Measurements from ENCODE around the gene E2F2.

E2F2 gene

GRCh38 chr1:23472351-23473036, 58.5 kb downstream of the E2F2 start:
- no peaks in the 10 kb centered on the region for H3K9me3 ChIP-seq (ENCODE audit: low read length)
- H3K27me3 ChIP-seq (ENCODE audit: insufficient read depth, low read length), result no peaks in the 10 kb centered on the region
- H2AFZ ChIP-seq (ENCODE audit: low read depth, low read length), result no peak overlapping the region
- H3K4me3 ChIP-seq (ENCODE audit: low read length), result no peak overlapping the region
- H3K4me1 ChIP-seq (ENCODE audit: insufficient read depth, low read length), result no peaks in the 10 kb centered on the region
- peaks cover 5% of the 10 kb centered on the region for H3K36me3 ChIP-seq (ENCODE audit: insufficient read depth, low read length)

- H3K27me3 ChIP-seq (ENCODE audit: insufficient read depth, low read length), result no peaks in the 10 kb centered on the region
- H3K4me1 ChIP-seq (ENCODE audit: insufficient read depth, low read length), result peaks cover 1% of the 10 kb centered on the region
- peaks cover 2% of the 10 kb centered on the region for H3K36me3 ChIP-seq (ENCODE audit: insufficient read depth, low read length)
- no peaks in the 10 kb centered on the region for H3K9me3 ChIP-seq (ENCODE audit: low read length)
- no peak overlapping the region for H3K4me3 ChIP-seq (ENCODE audit: low read length)
- H2AFZ ChIP-seq (ENCODE audit: low read depth, low read length), result no peak overlapping the region
Observed at GRCh38 chr1:23471473-23472075, 59.5 kb downstream of the E2F2 start.

GRCh38 chr1:23470282-23471070, 60.6 kb downstream of the E2F2 start:
- H2AFZ ChIP-seq (ENCODE audit: low read depth, low read length), result no peak overlapping the region
- no peaks in the 10 kb centered on the region for H3K27me3 ChIP-seq (ENCODE audit: insufficient read depth, low read length)
- H3K36me3 ChIP-seq (ENCODE audit: insufficient read depth, low read length), result peaks cover 2% of the 10 kb centered on the region
- H3K9me3 ChIP-seq (ENCODE audit: low read length), result no peaks in the 10 kb centered on the region
- H3K4me1 ChIP-seq (ENCODE audit: insufficient read depth, low read length), result peaks cover 6% of the 10 kb centered on the region
- no peak overlapping the region for H3K4me3 ChIP-seq (ENCODE audit: low read length)

GRCh38 chr1:23469372-23469982, 61.6 kb downstream of the E2F2 start:
- no peak overlapping the region for H2AFZ ChIP-seq (ENCODE audit: low read depth, low read length)
- peaks cover 6% of the 10 kb centered on the region for H3K4me1 ChIP-seq (ENCODE audit: insufficient read depth, low read length)

GRCh38 chr1:23466423-23466989, 64.5 kb downstream of the E2F2 start:
- Histone ChIP-seq H3K9me3 (ENCODE audit: low read length) (peaks cover 2% of the 10 kb centered on the region), H2AFZ (ENCODE audit: low read depth, low read length) (no peak overlapping the region), H3K4me1 (ENCODE audit: insufficient read depth, low read length) (peaks cover 6% of the 10 kb centered on the region), H3K4me3 (ENCODE audit: low read length) (no peak overlapping the region), H3K36me3 (ENCODE audit: insufficient read depth, low read length) (peaks cover 2% of the 10 kb centered on the region), H3K27me3 (ENCODE audit: insufficient read depth, low read length) (no peaks in the 10 kb centered on the region)

More at GRCh38 chr1:23469372-23469982, 61.6 kb downstream of the E2F2 start:
- H3K27me3 ChIP-seq (ENCODE audit: insufficient read depth, low read length), result no peaks in the 10 kb centered on the region
- H3K36me3 ChIP-seq (ENCODE audit: insufficient read depth, low read length), result peaks cover 2% of the 10 kb centered on the region
- H3K9me3 ChIP-seq (ENCODE audit: low read length), result no peaks in the 10 kb centered on the region
- no peak overlapping the region for H3K4me3 ChIP-seq (ENCODE audit: low read length)

- peaks cover 2% of the 10 kb centered on the region for H3K9me3 ChIP-seq (ENCODE audit: low read length)
- H2AFZ ChIP-seq (ENCODE audit: low read depth, low read length), result no peak overlapping the region
- H3K4me3 ChIP-seq (ENCODE audit: low read length), result no peak overlapping the region
- H3K27me3 ChIP-seq (ENCODE audit: insufficient read depth, low read length), result no peaks in the 10 kb centered on the region
- peaks cover 6% of the 10 kb centered on the region for H3K4me1 ChIP-seq (ENCODE audit: insufficient read depth, low read length)
- H3K36me3 ChIP-seq (ENCODE audit: insufficient read depth, low read length), result peaks cover 12% of the 10 kb centered on the region
Observed at GRCh38 chr1:23463286-23463685, 67.7 kb downstream of the E2F2 start.

- peaks cover 12% of the 10 kb centered on the region for H3K36me3 ChIP-seq (ENCODE audit: insufficient read depth, low read length)
- no peak overlapping the region for H2AFZ ChIP-seq (ENCODE audit: low read depth, low read length)
- no peak overlapping the region for H3K4me3 ChIP-seq (ENCODE audit: low read length)
- H3K4me1 ChIP-seq (ENCODE audit: insufficient read depth, low read length), result peaks cover 6% of the 10 kb centered on the region
- peaks cover 2% of the 10 kb centered on the region for H3K9me3 ChIP-seq (ENCODE audit: low read length)
- H3K27me3 ChIP-seq (ENCODE audit: insufficient read depth, low read length), result no peaks in the 10 kb centered on the region
Observed at GRCh38 chr1:23462766-23463165, 68.3 kb downstream of the E2F2 start.

- Histone ChIP-seq H3K4me3 (ENCODE audit: low read length) (no peak overlapping the region), H3K9me3 (ENCODE audit: low read length) (peaks cover 2% of the 10 kb centered on the region), H3K4me1 (ENCODE audit: insufficient read depth, low read length) (no peaks in the 10 kb centered on the region), H2AFZ (ENCODE audit: low read depth, low read length) (no peak overlapping the region), H3K27me3 (ENCODE audit: insufficient read depth, low read length) (no peaks in the 10 kb centered on the region), H3K36me3 (ENCODE audit: insufficient read depth, low read length) (peaks cover 24% of the 10 kb centered on the region)
Observed at GRCh38 chr1:23461050-23461449, 70.0 kb downstream of the E2F2 start.

- H3K27me3 ChIP-seq (ENCODE audit: insufficient read depth, low read length), result no peaks in the 10 kb centered on the region
- H3K4me3 ChIP-seq (ENCODE audit: low read length), result no peak overlapping the region
- H3K4me1 ChIP-seq (ENCODE audit: insufficient read depth, low read length), result no peaks in the 10 kb centered on the region
- H3K9me3 ChIP-seq (ENCODE audit: low read length), result peaks cover 2% of the 10 kb centered on the region
- no peak overlapping the region for H2AFZ ChIP-seq (ENCODE audit: low read depth, low read length)
- H3K36me3 ChIP-seq (ENCODE audit: insufficient read depth, low read length), result peaks cover 29% of the 10 kb centered on the region
Observed at GRCh38 chr1:23460519-23460918, 70.5 kb downstream of the E2F2 start.

- H2AFZ ChIP-seq (ENCODE audit: low read depth, low read length), result no peak overlapping the region
- no peak overlapping the region for H3K4me3 ChIP-seq (ENCODE audit: low read length)
- no peaks in the 10 kb centered on the region for H3K4me1 ChIP-seq (ENCODE audit: insufficient read depth, low read length)
- peaks cover 41% of the 10 kb centered on the region for H3K36me3 ChIP-seq (ENCODE audit: insufficient read depth, low read length)
- H3K9me3 ChIP-seq (ENCODE audit: low read length), result peaks cover 2% of the 10 kb centered on the region
- no peaks in the 10 kb centered on the region for H3K27me3 ChIP-seq (ENCODE audit: insufficient read depth, low read length)
Observed at GRCh38 chr1:23459338-23459757, 71.7 kb downstream of the E2F2 start.

Data from neuron (in vitro differentiated cells).